Dermis blood vessel endothelial cell (primary cell): ENCODE data around the gene ZNF770. TPM values are rescaled to one million over a fixed set of nuclear protein-coding genes. Genes with fewer than 3 reads are reported as not detected.
"Not testable (repeated sequence)": the region's sequence is repeated elsewhere in the genome, so short reads cannot be mapped to it uniquely, and the experiment has no call there.

Experiments used
- DNase-seq: peaks from one replicate; pipeline ENCODE4 v3.0.0; 2010
- total RNA-seq: library from RNA; depleted of rRNA; stranded (reverse); fragments of >200 nt; gene quantifications from 2 replicates; pipeline ENCODE4 v1.2.3, GENCODE V29; 2014

Gene ZNF770
- total RNA-seq, 1 donor from 2014 or later: 26.5 TPM

DNA sequence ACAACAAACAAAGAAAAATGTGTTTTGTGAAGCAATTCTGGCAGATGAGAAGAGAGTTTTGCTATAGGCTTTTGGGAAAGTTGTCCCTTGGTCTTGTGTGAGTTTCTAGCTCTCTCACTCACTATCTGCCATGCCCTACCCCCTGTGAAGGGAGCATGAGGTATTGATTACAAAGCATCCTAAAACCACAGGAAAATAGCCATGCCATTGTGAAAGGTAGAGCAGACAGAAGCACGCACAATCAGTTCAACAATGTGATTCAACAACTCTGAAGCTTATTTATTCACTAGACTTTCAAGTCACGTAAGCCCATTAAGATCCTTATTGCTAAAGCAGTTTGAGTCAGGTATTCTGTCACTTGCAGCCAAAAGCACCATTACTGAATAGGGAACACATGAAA lies 12.0 kb downstream of the ZNF770 start:
- no peak for DNase-seq

DNA sequence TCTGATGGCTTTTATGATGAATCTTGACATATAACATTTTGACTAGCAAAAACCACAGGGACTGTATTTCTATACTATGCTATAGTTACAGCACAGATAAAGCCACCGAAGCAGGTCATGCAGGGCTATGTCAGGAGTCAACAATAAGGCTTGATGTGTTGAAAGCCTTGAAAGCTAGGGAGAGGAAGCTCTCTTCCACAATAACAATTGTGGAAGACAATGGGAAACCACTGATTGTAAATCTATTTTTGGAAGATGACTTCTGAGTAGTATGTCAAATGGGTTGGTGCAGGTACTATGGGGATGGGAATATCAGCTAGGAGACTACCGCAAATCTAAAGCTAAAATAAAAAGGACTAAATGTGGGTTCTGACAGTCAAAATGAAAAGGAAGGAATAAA lies 14.6 kb downstream of the ZNF770 start:
- DNase-seq: peak; percentile 43

- DNase-seq: not testable (repeated sequence)
Observed at GRCh38 chr15:34970098-34970643, 17.9 kb downstream of the ZNF770 start.

GRCh38 chr15:34969340-34970097 lies 18.6 kb downstream of the ZNF770 start, which contains the start of gene AQR:
TSS of gene AQR (minus strand) at chr15:34969742. CDS start at chr15:34969613, 129 bp downstream.
- DNase-seq: peak; percentile 99

- DNase-seq: no peak
Observed at GRCh38 chr15:34964277-34964676, 23.8 kb downstream of the ZNF770 start.

DNA sequence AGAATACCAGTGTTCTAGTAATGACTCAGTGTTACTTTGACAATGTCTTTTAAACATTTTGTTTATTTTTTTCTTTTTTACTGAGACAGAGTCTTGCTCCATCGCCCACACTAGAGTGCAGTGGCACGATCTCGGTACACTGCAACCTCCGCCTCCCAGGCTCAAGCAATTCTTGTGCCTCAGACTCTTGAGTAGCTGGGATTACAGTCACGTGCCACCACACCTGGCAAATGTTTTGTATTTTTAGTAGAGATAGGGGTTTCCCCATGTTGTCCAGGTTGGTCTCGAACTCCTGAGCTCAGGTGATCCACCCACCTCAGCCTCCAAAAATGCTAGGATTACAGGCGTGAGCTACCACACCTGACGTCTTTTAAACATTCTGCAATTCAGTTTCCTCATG lies 34.2 kb downstream of the ZNF770 start:
- no peak for DNase-seq

GRCh38 chr15:34952481-34952880 lies 35.6 kb downstream of the ZNF770 start:
- peak; percentile 38 for DNase-seq

DNA sequence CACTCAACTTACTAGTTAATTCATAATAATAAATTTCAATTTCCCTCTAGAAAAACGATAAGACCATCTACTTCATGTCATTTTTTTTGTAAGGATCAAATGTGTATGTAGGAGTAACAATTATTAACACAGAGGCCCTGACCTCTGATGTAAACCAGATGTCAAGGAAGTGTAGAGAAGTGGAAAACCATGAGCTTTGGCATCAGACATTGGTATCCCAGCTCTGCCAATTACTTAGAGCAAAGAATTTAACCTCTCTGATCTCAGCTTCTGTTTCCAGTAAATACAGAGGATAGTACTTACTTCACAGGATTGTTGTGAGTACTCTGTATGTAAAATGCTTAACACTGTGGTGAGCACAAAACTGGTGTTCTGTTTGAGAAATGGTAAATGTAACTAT lies 36.1 kb downstream of the ZNF770 start:
- peak; percentile 49 for DNase-seq

DNA sequence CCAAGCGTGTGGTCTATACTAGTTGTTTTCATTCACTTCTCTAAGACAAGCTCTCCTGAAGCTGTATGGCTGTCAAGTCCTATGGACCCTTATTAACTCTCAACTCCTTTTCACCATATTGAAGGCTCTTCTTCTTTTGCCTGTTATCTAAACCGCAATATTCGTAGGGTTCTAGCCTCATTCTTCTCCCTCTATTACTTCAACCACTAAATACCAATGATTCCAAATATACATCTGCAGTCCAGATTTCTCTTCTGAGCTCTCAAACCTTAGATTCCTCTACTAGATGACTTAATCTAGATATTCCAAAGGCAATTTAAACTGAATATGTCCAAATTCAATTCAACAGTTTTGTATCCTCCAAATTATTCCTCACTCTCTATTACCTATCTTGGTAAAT lies 43.2 kb downstream of the ZNF770 start:
- DNase-seq: no peak

- no peak for DNase-seq
Observed at GRCh38 chr15:34943711-34944110, 44.4 kb downstream of the ZNF770 start.

DNA sequence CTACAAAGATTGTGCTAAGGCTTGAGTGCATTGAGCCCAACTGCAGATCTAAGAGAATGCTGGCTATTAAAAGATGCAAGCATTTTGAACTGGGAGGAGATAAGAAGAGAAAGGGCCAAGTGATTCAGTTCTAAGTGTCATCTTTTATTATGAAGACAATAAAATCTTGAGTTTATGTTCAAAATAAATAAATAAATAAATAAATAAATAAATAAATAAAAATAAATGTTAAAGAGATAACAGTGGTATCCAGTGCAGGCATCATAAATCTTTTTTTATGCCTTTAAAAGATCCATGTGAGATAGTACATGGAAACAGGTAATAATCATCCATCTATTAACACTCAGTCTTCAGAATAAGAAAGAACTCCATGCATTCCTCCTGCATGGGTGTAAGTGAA lies 44.8 kb downstream of the ZNF770 start:
- DNase-seq: not testable (repeated sequence)

DNA sequence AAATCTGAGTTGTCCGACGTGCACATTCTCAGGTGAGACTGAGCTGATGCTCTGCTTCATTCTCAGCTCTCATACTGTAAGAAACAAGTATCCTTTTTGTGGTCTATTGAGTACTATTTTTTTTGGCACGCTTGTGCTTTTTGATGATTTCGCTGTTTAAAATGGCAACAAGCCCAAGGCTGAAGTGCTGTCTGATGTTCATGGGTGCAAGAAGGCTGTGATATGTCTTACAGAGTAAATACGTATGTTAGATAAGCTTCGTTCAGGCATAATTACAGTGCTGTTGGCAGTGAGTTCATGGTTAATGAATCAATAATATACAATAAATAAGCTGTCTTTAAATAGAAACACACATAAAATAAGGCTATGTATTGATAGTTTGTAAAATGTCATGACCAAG lies 45.7 kb downstream of the ZNF770 start:
- DNase-seq: peak; percentile 34

DNA sequence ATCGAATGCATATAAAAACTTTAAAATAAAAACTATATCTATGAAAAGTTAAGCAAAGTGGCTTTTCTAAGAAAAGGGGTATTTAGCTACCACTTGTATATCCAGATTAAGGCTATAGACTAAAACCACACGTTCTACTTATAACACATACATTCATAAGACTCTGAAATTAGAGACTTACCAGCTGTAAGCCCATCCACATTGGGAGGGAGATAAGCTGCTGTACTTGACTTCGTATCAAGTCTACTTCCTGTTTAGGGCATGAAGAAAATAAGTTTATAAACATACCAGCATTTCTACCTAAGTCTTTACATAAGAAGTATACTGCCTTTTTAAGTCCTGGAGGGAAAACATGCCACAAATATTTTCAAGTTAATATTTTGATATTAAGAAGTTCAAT lies 46.3 kb downstream of the ZNF770 start:
- DNase-seq: no peak

GRCh38 chr15:34941185-34941698 lies 46.8 kb downstream of the ZNF770 start:
- no peak for DNase-seq

DNA sequence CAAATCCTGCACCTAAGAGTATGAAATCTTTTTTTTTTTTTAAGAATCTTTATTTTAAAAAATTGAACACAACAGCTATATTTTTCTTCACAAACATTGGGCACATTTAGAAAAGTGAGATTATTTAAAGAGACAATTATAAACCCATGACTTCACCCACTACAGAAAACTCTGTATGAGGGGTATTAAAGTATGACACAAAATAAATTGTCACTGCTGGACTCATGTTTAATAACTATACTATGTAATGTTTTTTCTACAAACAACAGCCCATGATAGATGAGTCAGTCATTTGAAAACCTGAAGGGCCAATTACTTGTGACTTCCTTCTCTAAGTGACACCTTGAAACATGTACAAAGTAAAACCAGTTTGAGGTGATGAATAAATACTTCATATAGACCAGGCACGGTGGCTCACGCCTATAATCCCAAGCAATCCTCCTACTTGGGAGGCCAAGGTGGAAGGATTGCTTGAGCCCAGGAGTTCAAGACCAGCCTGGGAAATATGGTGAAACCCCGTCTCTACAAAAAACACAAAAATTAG lies 54.6 kb downstream of the ZNF770 start:
- DNase-seq: no peak

GRCh38 chr15:34928349-34928748 lies 59.7 kb downstream of the ZNF770 start:
- not testable (repeated sequence) for DNase-seq

Other genes with a start within 250 kb of the ZNF770 start
- not detected in 2 replicates for gene GJD2, start 233.3 kb downstream of the ZNF770 start, total RNA-seq
- gene ACTC1, start 192.7 kb downstream of the ZNF770 start, total RNA-seq: not detected in 2 replicates
- gene AQR, start 18.5 kb downstream of the ZNF770 start, total RNA-seq: 30.0 and 36.7 TPM in 2 replicates
- gene NANOGP8, start 97.0 kb upstream of the ZNF770 start, total RNA-seq: not detected in 2 replicates